GM04504 (cell line): ENCODE results near the gene TMEM140.
"Not testable (repeated sequence)": the region's sequence is repeated elsewhere in the genome, so short reads cannot be mapped to it uniquely, and the experiment has no call there.

Experiments used
- DNase-seq: peaks from one replicate; pipeline ENCODE4 v3.0.0-alpha.2; 2012; ENCODE audit warnings: low read depth

The TMEM140 gene

DNA sequence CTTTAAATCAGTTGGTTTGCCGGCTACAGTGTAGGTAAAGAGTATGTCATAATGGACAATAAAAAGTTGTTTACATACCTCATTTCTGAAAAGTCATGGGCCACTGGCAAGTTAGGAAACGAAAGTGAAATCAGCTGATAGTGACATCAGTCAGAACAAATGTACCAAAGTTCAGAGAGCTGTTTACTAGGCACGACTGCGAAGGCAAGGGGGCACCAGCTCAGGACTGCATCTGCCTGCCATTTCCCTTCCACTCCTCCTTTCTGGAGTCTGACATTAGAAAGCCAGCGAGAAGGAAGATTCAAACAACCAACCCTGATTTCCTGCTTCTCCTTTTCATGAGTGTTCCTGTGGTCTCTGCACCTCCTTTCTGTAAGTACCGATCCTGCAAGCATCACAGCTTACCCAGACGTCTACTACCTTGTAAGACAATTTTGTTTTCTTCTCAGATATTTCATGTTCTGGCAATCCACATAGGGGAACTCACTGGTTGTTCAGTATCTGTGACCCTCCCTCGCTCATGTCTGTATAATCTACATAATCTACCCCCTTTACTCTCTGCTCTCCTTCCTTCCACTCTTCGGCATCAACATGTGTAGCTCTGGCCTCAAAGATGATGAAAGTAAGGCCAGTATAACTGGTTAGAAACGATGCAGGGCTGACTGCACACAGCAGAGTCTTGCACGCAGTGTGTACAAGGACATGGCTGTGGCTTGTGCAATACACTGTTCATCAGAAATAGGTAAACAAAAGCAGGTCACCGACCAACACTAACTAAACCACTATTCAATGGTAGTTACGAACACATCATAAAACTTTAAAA is at the start of gene TMEM140:
Gene TMEM140, plus strand, starts transcription at position 174 of the 823 bp plus-strand sequence. CDS start 16,370 bp downstream, outside the sequence.
- no peak for DNase-seq

DNA sequence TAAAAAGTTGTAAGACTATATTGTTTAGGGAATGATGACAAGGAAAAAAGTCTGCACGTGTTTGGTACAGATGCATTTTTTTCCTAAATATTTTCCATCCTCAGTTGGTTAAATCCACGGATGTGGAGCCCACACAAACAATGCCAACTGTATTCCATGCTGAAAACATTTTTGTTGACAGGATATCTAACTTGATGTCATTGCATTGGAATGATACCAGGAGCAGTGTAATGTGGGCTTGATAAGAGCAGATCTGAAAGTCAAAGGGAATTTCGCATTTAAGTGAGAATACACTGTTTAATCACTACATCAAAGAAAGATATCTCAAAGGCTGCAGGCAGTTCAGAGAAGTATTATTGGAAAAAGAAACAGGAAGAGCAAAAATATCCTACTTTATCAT is 49.5 kb upstream of the TMEM140 start:
- no peak for DNase-seq

DNA sequence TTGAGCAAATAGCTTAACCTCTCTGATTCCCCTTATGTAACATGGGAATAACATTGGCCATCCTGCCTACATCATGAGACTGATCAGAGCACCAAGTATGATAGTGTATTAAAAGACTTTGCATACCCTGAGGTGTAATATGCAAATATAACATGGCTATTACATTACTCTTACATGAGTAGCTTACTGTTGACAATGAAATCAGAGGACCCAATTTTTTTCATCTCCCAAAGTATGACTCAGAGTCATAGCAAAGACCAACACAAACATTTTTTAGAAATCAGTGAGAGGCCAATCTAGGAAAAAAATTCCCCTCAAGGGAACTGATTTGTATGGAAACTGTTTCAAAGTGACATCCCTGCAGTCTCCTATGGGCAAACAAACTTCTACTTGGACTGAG is 47.0 kb upstream of the TMEM140 start:
- no peak for DNase-seq

DNA sequence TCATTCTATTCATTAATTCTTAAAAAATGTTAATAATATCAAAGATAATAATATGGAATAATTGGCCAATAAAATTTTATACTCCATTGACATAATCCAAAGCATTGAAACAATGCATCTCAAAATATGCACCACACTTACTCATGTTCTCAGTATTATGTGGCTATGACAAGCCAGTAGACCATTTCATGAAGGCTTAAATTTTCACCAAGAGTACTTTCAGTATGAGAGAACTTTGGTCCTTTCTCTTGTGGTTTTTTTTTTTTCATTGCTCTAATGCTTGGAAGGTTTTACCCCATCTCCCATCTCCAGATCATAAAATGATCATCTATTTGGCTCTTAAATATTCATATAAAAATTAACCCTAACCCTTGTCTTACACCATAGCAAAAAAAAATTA is 45.5 kb upstream of the TMEM140 start:
- DNase-seq: no peak

DNA sequence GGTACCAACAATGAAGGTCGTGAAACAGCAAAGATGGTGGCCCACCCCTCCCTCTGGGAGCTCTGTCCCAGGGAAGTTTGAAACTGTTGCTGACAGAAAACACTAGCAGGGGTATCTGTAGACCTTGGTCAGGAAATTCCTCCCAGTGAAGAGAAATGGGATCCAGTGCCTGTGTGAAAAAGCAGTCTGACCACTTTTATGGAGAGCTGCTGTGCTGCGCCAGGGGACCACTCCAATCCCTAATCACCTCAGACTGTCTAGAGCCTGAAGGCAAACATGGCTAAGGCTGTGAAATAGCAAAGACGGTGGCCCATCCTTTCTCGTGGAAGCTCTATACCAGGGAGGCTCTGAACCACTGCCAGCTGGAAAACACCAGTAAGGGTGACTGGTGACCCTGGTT is 38.3 kb upstream of the TMEM140 start:
- no peak for DNase-seq

DNA sequence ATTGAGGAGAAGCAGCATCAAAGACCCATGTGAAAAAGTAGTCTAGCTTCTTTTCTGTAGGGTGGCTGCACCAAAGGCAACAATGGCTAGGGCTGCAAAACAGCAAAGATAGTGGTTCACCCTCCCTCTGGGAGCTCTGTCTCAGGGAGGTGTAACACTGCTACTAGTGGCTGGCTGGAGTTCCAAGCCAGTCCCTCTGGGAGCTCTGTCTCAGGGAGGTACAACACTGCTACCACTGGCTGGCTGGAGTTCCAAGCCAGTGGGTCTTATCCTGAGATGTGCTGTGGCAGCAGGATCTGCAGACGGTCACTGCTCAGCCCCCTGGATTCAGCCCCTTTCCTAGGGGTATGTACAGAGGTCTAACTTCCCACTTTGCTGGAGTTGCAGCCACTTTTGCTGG is 37.9 kb upstream of the TMEM140 start:
- DNase-seq: no peak

DNA sequence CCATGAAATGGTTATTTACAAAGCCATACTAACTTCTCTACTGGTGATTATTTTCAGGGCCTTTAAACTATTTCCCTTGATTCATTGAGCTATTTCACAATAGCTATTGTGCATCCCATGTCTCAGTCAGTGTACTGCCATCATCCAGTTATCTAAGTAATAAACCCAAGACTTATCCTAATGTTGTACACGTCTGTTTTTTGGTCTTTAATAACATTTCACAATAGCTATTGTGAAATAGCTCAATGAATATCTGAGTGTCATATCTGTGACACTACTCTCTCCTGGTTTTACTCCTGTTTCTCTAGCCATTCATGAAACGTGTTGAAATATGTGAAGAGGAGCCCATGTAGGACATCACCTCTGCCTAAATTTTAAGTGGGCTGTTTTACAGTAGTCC is 36.5 kb upstream of the TMEM140 start:
- no peak for DNase-seq

DNA sequence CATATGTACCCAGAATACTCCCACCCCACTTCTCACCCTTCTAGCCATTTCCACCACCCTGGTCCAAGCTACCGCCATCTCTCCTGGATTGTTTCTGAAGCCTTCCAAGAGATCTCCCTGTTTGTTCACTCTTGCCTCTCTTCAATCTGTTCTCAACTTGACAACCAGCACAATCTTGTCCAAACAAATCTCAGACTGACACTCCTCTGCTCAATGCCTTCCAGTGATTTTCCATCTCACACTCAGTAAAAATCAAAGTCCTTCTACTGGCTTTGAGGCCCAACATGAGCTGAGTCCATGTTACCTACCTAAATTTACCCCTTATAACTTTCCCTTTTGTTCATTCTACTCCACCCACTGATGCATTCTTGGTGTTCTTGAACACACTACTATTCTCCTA is 33.2 kb upstream of the TMEM140 start:
- DNase-seq: no peak

DNA sequence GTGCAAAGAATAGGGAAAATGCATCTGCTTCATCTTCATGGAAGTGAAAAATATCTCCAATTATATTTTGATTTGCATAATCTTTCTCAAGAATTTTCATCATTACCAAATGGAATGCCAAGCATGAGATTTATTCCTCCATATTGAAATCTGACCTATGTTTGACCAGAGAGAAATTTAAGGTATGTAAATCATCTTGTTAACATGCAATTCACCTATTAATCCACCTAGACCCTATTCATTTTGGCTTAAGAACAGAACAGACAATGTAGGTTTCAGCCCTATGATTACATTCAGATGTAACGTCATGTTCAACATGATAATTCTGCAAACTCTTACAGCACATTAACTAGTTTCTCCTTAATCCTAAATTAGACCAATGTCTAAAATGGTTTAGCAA is 30.8 kb upstream of the TMEM140 start:
- DNase-seq: no peak

DNA sequence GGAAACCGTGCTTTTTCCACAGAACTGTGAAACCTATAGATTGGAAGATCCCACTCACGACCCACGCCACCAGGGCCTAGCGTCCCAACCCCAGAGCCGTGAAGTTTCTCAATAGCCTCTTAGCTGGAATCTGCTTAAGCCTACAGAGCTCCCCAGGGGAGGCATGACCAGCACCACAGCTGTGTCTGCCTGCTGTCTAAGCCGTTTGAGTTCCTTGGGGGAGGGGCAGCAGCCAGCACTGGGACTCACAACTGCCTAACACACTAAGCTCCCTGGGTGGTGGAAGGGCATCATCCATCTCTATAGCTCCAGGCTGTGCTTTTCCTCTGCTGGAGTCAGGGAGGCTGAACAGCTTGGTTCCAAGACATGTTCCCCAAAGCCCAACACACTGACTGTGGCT is 26.0 kb upstream of the TMEM140 start:
- DNase-seq: no peak

DNA sequence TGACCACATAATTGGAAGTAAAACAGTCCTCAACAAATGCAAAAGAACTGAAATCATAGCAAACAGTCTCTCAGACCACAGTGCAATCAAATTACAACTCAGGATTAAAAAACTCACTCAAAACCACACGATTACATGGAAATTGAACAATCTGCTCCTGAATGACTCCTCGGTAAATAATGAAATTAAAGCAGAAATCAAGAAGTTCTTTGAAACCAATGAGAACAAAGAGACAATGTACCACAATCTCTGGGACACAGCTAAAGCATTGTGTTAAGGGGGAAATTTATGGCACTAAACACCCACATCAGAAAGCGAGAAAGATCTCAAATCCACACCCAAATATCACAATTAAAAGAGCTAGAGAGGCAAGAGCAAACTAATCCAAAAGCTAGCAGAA is 23.2 kb upstream of the TMEM140 start:
- not testable (repeated sequence) for DNase-seq

DNA sequence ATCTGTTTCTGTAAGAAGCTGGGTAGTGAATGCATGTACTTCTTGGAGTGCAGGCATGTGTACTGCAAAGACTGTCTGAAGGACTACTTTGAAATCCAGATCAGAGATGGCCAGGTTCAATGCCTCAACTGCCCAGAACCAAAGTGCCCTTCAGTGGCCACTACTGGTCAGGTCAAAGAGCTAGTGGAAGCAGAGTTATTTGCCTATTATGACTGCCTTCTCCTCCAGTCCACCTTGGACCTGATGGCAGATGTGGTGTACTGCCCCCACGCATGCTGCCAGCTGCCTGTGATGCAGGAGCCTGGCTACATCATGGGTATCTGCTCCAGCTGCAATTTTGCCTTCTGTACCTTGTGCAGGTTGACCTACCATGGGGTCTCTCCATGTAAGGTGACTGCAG is 18.9 kb upstream of the TMEM140 start:
- DNase-seq: no peak

DNA sequence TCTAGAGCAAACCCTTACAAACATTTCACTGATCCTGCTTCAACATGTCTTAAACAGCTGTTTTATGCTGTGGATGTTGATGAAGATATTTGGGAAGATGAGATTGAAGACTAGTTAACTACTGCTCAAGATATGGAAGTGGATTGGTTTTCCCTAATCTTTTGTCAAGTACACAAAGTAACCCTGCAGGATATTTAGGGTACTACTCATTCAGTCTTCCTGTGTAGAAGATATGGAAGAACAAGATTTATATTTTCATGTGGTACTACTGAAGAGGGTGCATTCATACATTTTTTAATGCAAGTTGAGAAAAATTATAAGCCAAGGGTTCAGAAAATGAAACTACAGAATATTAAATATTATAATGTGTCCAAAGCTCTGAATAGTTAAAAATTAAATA is 18.3 kb upstream of the TMEM140 start:
- no peak for DNase-seq

DNA sequence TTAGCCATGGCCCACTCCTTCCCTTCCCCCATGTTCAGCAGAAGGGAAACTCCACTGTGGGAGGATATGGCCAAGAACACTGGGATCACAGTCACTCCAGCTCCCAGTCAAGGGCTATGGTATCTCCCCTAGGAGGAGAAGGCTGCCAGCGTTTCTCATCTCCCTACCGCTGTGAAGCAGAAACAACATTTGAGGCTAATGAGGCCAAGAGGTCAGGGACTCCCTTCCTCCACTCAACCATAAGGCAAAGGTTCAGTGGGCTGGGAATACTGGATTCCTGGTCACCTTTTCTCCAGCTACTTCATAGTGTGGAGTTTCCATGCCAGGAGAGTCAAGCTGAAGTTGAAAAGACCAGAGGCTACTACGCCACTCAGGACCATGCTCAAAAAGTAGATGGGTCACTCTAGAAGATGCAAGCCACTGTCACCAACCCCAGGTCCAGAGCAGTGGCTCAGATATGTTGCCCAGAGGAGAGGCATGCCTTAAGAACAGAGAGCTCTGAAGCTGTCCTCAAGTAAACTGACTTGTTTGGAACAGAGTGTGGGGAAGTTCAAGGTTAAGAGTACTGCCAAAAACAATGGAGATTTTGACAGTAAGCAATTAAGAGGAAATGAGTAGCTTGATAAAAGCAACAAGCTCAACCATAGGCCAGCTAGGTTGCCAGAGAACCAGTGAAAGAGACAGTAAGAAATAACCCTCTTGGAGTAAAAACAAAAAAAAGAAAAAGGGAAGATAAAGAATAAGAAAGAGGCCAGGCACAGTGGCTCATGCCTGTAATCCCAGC is 3.8 kb upstream of the TMEM140 start:
- DNase-seq: no peak

DNA sequence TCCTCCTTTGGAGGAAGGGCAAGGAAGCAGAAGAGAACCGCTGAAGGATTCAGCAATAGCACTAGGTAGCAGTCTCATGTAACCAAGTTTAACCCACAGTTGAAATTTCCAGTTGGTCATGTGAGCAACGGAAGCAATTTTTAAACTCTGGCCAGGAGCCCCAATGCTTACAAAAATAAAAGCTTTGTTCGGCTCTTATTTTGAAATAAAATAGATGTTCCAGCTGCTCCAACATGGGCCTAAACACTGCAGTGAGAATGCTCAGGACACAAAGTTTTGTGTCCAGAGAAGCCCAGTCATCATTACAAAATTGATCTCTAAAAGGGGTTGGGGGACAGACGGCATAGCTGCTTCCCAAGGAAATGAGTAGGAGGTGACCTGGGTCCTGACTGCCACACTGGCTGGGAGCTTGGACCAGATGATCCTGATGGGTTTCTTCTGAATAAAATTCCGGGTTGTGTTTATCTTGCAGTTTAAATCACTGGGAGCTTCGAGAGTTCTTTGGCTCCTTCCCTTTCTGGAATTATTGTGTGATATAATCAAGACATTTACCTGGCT is 452 bp upstream of the TMEM140 start:
- no peak for DNase-seq

DNA sequence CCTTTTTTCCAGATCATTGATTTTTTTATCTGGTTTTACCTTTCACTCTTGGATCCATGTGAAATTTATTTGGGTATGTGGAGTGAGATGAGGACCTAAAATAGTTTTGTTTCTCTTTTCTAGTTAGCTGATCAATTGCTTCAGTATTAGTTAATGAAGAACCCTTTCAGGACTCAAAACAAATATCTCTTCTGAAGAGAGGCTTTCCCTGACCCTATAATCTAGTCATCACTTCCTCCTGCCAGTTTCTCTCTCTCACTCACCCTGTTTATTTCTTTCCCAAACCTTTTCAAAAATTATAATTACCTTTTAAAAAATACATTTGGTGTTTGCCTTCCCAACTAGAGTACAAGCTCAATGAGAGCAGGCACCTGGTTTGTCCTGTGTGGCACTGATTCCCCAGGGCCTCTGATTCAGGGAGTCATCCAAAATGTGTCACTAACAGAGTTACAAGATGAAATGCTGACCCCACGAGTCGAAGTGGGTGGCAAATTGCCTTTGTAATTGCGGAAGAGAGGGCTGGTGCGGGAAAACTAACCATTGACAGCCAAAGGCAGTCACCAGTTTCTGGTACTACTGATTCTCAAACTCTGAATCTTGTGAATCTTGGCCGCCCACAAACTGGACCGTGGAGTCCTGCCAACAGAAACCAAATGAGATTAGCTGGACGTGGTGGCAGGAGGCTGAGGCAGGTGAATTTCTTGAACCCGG is 2.4 kb downstream of the TMEM140 start:
- DNase-seq: no peak

DNA sequence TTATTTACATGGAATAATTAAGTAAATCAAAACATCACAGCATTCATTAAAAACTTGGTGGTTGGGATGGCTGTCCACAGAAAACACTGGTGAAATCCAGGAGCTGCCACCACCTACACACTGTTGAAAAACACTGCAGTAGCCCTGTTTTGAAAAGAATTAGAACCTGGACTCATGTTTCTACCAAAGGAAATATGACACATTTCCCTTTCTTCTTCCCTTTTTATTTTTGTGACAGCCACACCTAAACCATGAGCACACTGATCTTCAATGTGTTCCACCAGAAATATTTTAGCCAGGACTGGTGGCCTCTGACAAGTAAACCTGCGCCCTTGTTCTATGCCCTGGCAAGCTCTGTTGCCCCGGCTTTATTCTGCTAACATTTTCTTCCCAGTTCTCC is 3.3 kb downstream of the TMEM140 start:
- DNase-seq: no peak

DNA sequence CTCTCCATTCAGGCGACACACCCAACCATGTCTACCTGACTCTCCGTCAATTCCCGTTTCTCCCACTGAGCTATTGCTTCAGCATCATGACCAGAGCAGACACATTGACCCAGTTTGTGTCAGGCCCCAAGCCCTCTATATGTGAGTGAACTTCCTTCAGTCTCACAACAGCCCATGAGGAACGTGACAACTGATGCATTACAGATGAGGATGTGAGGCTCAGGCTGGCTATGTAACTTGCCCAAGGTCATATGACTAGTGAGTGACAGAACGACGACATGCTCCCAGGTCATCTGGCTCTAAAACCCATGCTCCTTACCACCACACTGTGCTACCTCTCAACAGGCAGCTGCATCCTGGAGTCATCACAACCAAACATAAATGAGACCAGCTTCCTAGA is 3.7 kb downstream of the TMEM140 start:
- no peak for DNase-seq

DNA sequence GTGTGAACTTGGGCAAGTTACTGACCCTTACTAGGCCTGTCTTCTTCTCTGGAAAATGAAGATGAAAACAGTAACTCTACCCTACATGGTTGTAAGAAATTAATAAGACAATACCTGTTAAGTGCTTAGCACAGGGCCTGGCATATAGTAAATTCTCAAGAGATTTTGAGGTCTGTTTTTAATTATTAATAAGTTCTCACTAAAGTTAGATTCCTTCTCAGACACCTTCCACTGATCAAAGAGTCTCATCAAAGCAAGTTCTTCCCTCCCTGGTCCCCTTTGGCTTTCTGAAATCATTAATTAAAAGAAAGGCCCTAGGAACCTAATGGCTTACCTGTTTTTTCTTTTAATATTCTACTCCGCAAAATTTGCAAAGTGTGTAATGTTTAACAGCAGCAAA is 4.6 kb downstream of the TMEM140 start:
- no peak for DNase-seq

DNA sequence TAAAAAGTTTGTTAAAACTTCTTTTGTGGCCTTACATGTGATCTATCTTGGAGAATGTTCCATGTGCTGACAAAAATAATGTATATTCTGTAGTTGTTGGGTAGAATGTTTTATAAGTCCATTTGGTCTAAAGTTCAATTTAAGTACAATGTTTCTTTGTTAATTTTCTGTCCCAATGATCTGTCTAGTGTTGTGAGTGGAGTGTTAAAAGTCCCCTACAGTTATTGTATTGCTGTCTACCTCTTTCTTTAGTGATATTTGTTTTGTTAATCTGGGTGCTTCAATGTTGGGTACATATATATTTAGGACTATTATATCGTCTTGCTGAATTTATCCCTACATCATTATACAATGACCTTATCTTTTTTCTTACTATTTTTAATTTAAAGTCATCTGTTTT is 6.9 kb downstream of the TMEM140 start:
- DNase-seq: no peak

DNA sequence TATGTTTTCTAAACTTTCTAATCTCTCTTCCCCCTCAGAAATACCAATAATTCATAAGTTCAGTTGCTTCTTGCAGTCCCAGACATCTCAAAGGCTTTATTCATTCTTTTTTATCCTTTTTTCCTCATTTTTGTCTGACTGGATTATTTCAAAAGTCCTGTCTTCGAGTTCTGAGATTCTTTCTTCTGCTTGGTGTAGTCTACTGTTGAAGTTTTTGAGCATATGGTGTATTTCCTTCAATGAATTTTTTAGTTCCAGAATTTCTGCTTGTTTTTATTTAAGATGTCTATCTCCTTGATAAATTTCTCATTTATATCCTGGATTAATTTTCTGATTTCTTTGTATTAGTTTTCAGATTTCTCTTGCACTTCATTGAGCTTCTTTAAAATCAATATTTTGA is 8.4 kb downstream of the TMEM140 start:
- DNase-seq: no peak

DNA sequence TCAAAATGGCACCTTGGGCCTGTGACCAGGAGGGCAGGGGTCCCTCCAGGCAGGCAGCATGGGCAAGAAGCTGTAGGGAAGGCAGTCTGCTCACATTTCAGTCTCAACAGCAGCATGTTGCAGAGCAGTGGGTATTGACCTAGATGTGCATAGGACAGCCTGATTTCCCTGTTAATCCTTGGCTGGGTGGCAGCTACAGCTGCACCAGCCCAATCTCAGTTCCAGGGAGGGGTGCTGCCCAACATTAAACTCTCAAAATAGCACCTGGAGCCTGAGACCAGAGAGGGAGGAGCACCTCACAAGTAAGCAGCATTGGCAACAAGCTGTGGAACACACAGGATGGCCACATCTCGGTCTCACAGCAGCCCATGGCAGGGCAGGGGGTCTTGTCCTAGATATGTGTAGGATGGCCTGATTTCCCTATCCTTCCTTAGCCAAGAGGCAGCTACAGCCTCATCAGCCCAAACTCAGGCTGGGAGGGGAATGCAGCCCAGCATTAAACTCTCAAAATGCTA is 10.3 kb downstream of the TMEM140 start:
- DNase-seq: no peak
